Uterus (tissue), 2 donors: ENCODE data around the gene LRP10.

Experiments used
- POLR2A ChIP-seq, 2 donors: fragments of 450-650 bp; IDR thresholded peaks; one replicate each; pipeline ENCODE4 v1.6.1; 2016; ENCODE audit warnings: antibody characterized with exemption in 2 of 2, mild to moderate bottlenecking in 1 of 2, moderate library complexity in 1 of 2
- TF ChIP-seq, protein P1 (sequence below), 4 experiments: fragments of 200-600 bp in 2 of 4; fragments of 450-650 bp in 2 of 4; sonication (generic) in 2 of 4; IDR thresholded peaks; one replicate each; pipeline ENCODE4 v1.5.1; 2016 to 2019; ENCODE audit warnings: antibody characterized with exemption in 4 of 4, mild to moderate bottlenecking in 2 of 4, moderate library complexity in 1 of 4

DNA sequence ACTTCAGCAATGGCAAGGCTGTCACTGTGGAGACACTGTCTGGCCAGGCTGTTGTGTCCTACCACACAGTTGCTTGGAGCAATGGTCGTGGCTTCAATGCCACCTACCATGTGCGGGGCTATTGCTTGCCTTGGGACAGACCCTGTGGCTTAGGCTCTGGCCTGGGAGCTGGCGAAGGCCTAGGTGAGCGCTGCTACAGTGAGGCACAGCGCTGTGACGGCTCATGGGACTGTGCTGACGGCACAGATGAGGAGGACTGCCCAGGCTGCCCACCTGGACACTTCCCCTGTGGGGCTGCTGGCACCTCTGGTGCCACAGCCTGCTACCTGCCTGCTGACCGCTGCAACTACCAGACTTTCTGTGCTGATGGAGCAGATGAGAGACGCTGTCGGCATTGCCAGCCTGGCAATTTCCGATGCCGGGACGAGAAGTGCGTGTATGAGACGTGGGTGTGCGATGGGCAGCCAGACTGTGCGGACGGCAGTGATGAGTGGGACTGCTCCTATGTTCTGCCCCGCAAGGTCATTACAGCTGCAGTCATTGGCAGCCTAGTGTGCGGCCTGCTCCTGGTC lies 4.3 kb downstream of the LRP10 start:
- TF ChIP-seq POLR2A (IDR thresholded peaks at IDR 0.05): no peak
- TF ChIP-seq, protein P1, sequence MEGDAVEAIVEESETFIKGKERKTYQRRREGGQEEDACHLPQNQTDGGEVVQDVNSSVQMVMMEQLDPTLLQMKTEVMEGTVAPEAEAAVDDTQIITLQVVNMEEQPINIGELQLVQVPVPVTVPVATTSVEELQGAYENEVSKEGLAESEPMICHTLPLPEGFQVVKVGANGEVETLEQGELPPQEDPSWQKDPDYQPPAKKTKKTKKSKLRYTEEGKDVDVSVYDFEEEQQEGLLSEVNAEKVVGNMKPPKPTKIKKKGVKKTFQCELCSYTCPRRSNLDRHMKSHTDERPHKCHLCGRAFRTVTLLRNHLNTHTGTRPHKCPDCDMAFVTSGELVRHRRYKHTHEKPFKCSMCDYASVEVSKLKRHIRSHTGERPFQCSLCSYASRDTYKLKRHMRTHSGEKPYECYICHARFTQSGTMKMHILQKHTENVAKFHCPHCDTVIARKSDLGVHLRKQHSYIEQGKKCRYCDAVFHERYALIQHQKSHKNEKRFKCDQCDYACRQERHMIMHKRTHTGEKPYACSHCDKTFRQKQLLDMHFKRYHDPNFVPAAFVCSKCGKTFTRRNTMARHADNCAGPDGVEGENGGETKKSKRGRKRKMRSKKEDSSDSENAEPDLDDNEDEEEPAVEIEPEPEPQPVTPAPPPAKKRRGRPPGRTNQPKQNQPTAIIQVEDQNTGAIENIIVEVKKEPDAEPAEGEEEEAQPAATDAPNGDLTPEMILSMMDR (IDR thresholded peaks at IDR 0.05): no peak
